SK-N-SH treated with all-trans-retinoic acid at 6 μM for 48 hours (cell line): ENCODE data around the gene LSAMP.

ENCODE experiments used
- ATAC-seq: fragments of 200-7000 bp; cut with Tn5 transposase; 3 replicates; pipeline ENCODE4 v1.9.1; 2020; ENCODE audit warnings: mild to moderate bottlenecking, moderate library complexity
- ARNTL ChIP-seq: fragments of 450-650 bp; formaldehyde crosslinking; IDR thresholded peaks from 2 replicates; pipeline ENCODE4 v1.5.0; 2020; ENCODE audit warnings: low read depth, mild to moderate bottlenecking, moderate library complexity, borderline replicate concordance
- BACH2 ChIP-seq: fragments of 250-450 bp; sonication (Bioruptor Pico); IDR thresholded peaks from 2 replicates; pipeline ENCODE4 v1.9.0; 2021; ENCODE audit warnings: mild to moderate bottlenecking, borderline replicate concordance
- CSDC2 ChIP-seq: fragments of 250-450 bp; sonication (Bioruptor Pico); IDR thresholded peaks from 2 replicates; pipeline ENCODE4 v1.5.0; 2020; ENCODE audit warnings: mild to moderate bottlenecking, moderate library complexity
- CSRNP3 ChIP-seq: fragments of 250-450 bp; sonication (Bioruptor Pico); IDR thresholded peaks from 2 replicates; pipeline ENCODE4 v1.5.1; 2021; ENCODE audit warnings: mild to moderate bottlenecking, moderate library complexity
- ESRRG ChIP-seq: fragments of 250-450 bp; sonication (Bioruptor Pico); IDR thresholded peaks from 2 replicates; pipeline ENCODE4 v1.6.1; 2021; ENCODE audit warnings: mild to moderate bottlenecking
- GLIS3 ChIP-seq: fragments of 250-450 bp; sonication (Bioruptor Pico); IDR thresholded peaks from 2 replicates; pipeline ENCODE4 v1.5.0; 2020; ENCODE audit warnings: mild to moderate bottlenecking, moderate library complexity
- ISL1 ChIP-seq: fragments of 250-450 bp; sonication (Bioruptor Pico); IDR thresholded peaks from 2 replicates; pipeline ENCODE4 v2.1.2; 2022; ENCODE audit warnings: mild to moderate bottlenecking, moderate library complexity
- OSR1 ChIP-seq: fragments of 250-450 bp; sonication (Bioruptor Pico); IDR thresholded peaks from 2 replicates; pipeline ENCODE4 v1.8.0; 2022; ENCODE audit warnings: moderate library complexity, mild to moderate bottlenecking, inconsistent platforms
- PATZ1 ChIP-seq: fragments of 250-450 bp; sonication (Bioruptor Pico); IDR thresholded peaks from 2 replicates; pipeline ENCODE4 v1.8.0; 2020; ENCODE audit warnings: mild to moderate bottlenecking, moderate library complexity, borderline replicate concordance
- POU6F1 ChIP-seq: fragments of 250-450 bp; sonication (Bioruptor Pico); IDR thresholded peaks from 2 replicates; pipeline ENCODE4 v1.8.0; 2021; ENCODE audit warnings: low read depth, mild to moderate bottlenecking, moderate library complexity, borderline replicate concordance
- RARB ChIP-seq: fragments of 250-450 bp; sonication (Bioruptor Pico); IDR thresholded peaks from 2 replicates; pipeline ENCODE4 v1.8.0; 2021; ENCODE audit warnings: mild to moderate bottlenecking, moderate library complexity
- SNAI2 ChIP-seq: fragments of 250-450 bp; sonication (Bioruptor Pico); IDR thresholded peaks from 2 replicates; pipeline ENCODE4 v1.5.0; 2020; ENCODE audit warnings: mild to moderate bottlenecking, moderate library complexity
- TCF4 ChIP-seq: fragments of 250-450 bp; sonication (Bioruptor Pico); IDR thresholded peaks from 2 replicates; pipeline ENCODE4 v1.8.0; 2021; ENCODE audit warnings: mild to moderate bottlenecking, moderate library complexity, borderline replicate concordance
- TOX ChIP-seq: fragments of 250-450 bp; sonication (Bioruptor Pico); IDR thresholded peaks from 2 replicates; pipeline ENCODE4 v1.8.0; 2021; ENCODE audit warnings: mild to moderate bottlenecking, moderate library complexity, borderline replicate concordance
- TSHZ2 ChIP-seq: fragments of 250-450 bp; sonication (Bioruptor Pico); IDR thresholded peaks from 2 replicates; pipeline ENCODE4 v1.5.0; 2020; ENCODE audit warnings: mild to moderate bottlenecking, moderate library complexity
- ZC3H10 ChIP-seq: fragments of 250-450 bp; sonication (Bioruptor Pico); IDR thresholded peaks from 2 replicates; pipeline ENCODE4 v1.5.1; 2021; ENCODE audit warnings: mild to moderate bottlenecking, moderate library complexity
- ZFP3 ChIP-seq: fragments of 250-450 bp; sonication (Bioruptor Pico); IDR thresholded peaks from 2 replicates; pipeline ENCODE4 v1.5.0; 2020; ENCODE audit warnings: mild to moderate bottlenecking, moderate library complexity
- ZFP30 ChIP-seq: fragments of 450-650 bp; formaldehyde crosslinking; IDR thresholded peaks from 2 replicates; pipeline ENCODE4 v1.5.0; 2022; ENCODE audit warnings: mild to moderate bottlenecking, moderate library complexity
- ZNF565 ChIP-seq: fragments of 450-650 bp; formaldehyde crosslinking; conservative IDR thresholded peaks from 2 replicates; pipeline ENCODE4 v1.5.0; 2020; ENCODE audit warnings: low read depth, mild to moderate bottlenecking, moderate library complexity
- ZNF70 ChIP-seq: fragments of 450-650 bp; formaldehyde crosslinking; IDR thresholded peaks from 2 replicates; pipeline ENCODE4 v1.5.0; 2020; ENCODE audit warnings: mild to moderate bottlenecking, moderate library complexity
- ZNF8 ChIP-seq: fragments of 450-650 bp; formaldehyde crosslinking; IDR thresholded peaks from 2 replicates; pipeline ENCODE4 v1.5.0; 2020; ENCODE audit warnings: mild to moderate bottlenecking, moderate library complexity

Gene LSAMP

GRCh38 chr3:116028157-116028556 is 417.1 kb downstream of the LSAMP start:
- ATAC-seq = no peak
- TF ChIP-seq CSRNP3 = no peak
- no peak for TF ChIP-seq ARNTL (CRISPR knock-in tag)
- TF ChIP-seq POU6F1 (CRISPR knock-in tag) = no peak
- TF ChIP-seq RARB (CRISPR knock-in tag) = no peak
- no peak for TF ChIP-seq CSDC2 (CRISPR knock-in tag)
- TF ChIP-seq ZFP3 (CRISPR knock-in tag) = no peak
- TF ChIP-seq BACH2 (CRISPR knock-in tag) = no peak

GRCh38 chr3:116020989-116021388 is 424.3 kb downstream of the LSAMP start:
- no peak for ATAC-seq
- TF ChIP-seq ZNF565 (CRISPR knock-in tag) (no peak), GLIS3 (CRISPR knock-in tag) (no peak), ZNF8 (no peak), TSHZ2 (CRISPR knock-in tag) (no peak), ZNF70 (CRISPR knock-in tag) (no peak), CSRNP3 (no peak), POU6F1 (CRISPR knock-in tag) (no peak), RARB (CRISPR knock-in tag) (no peak), SNAI2 (CRISPR knock-in tag) (no peak), OSR1 (CRISPR knock-in tag) (no peak), ZC3H10 (CRISPR knock-in tag) (no peak), ESRRG (CRISPR knock-in tag) (no peak), ZFP3 (CRISPR knock-in tag) (no peak), BACH2 (CRISPR knock-in tag) (no peak), ARNTL (CRISPR knock-in tag) (no peak), ISL1 (CRISPR knock-in tag) (no peak)
- TF ChIP-seq, all 23 proteins: peak for 0

- no peak for TF ChIP-seq ZNF8
- TF ChIP-seq CSDC2 (CRISPR knock-in tag) = no peak
- no peak for TF ChIP-seq PATZ1 (CRISPR knock-in tag)
- TF ChIP-seq SNAI2 (CRISPR knock-in tag) = no peak
- TF ChIP-seq GLIS3 (CRISPR knock-in tag) = no peak
- no peak for TF ChIP-seq TSHZ2 (CRISPR knock-in tag)
- no peak for TF ChIP-seq ZFP30 (CRISPR knock-in tag)
- TF ChIP-seq ZNF565 (CRISPR knock-in tag) = no peak
- no peak for TF ChIP-seq ESRRG (CRISPR knock-in tag)
- no peak for TF ChIP-seq ISL1 (CRISPR knock-in tag)
- no peak for TF ChIP-seq TCF4 (CRISPR knock-in tag)
- TF ChIP-seq TOX = no peak
- TF ChIP-seq ZFP3 (CRISPR knock-in tag) = no peak
- no peak for ATAC-seq
Observed at GRCh38 chr3:116020495-116020894, 424.8 kb downstream of the LSAMP start.
